ENCODE data around the gene DHRS7C. TPM values are rescaled to one million over a fixed set of nuclear protein-coding genes. Genes with fewer than 3 reads are reported as not detected.

The DHRS7C gene
- total and polyA plus RNA-seq, 4 donors: 0.26 to 0.28 TPM; not detected in 2

- TF ChIP-seq REST (IDR thresholded peaks at IDR 0.05) (no peak), FOXA1 (IDR thresholded peaks at IDR 0.05) (no peak)
These were observed 27.4 kb upstream of the DHRS7C start (continued) for GRCh38 chr17:9818760-9819159.

GRCh38 chr17:9817086-9817485 is 25.7 kb upstream of the DHRS7C start:
- Histone ChIP-seq H3K36me3 (ENCODE audit: control insufficient read depth in 4 of 4, insufficient read depth in 3 of 4, low read depth in 1 of 4, low read length in 3 of 4) (no peaks in the 10 kb centered on the region), H3K27me3 (ENCODE audit: control insufficient read depth in 4 of 4, insufficient read depth in 4 of 4, low read length in 3 of 4) (no peaks in the 10 kb centered on the region), H3K9me3 (ENCODE audit: control insufficient read depth in 4 of 4, low read length in 3 of 4) (no peaks in the 10 kb centered on the region), H3K4me1 (ENCODE audit: control insufficient read depth in 4 of 4, insufficient read depth in 4 of 4, low read length in 3 of 4) (no peaks in the 10 kb centered on the region), H3K4me3 (ENCODE audit: low read depth in 1 of 3, low read length in 3 of 3) (no peak overlapping the region), H3K9ac (ENCODE audit: low read depth in 1 of 2, low read length in 2 of 2) (no peak overlapping the region), H3K27ac (ENCODE audit: low read depth in 1 of 2, low read length in 2 of 2) (no peak overlapping the region)
- no peak for DNase-seq (ENCODE audit: low spot score)
- WGBS: 51% methylated on average over 8 of the region's 8 CpGs
- TF ChIP-seq, protein P1, sequence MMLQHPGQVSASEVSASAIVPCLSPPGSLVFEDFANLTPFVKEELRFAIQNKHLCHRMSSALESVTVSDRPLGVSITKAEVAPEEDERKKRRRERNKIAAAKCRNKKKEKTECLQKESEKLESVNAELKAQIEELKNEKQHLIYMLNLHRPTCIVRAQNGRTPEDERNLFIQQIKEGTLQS (IDR thresholded peaks at IDR 0.05): no peak
- TF ChIP-seq ZBTB33 (IDR thresholded peaks at IDR 0.05): no peak
- TF ChIP-seq EGR1 (IDR thresholded peaks at IDR 0.05; ENCODE audit: low read depth in 2 of 2): no peak
- no peak for TF ChIP-seq YY1 (IDR thresholded peaks at IDR 0.05)
- TF ChIP-seq, protein P2, sequence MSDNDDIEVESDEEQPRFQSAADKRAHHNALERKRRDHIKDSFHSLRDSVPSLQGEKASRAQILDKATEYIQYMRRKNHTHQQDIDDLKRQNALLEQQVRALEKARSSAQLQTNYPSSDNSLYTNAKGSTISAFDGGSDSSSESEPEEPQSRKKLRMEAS (IDR thresholded peaks at IDR 0.05): no peak
- TF ChIP-seq SP1 (IDR thresholded peaks at IDR 0.05): no peak
- TF ChIP-seq JUND (IDR thresholded peaks at IDR 0.05): no peak
- TF ChIP-seq HNF4A (conservative IDR thresholded peaks at IDR 0.05): no peak
- TF ChIP-seq CTCF (IDR thresholded peaks at IDR 0.05; ENCODE audit: low read depth, low read length, missing input control): no peak
- TF ChIP-seq NR2F2 (IDR thresholded peaks at IDR 0.05): no peak
- no peak for TF ChIP-seq FOXA2 (IDR thresholded peaks at IDR 0.05)
- TF ChIP-seq GABPA (IDR thresholded peaks at IDR 0.05 in 1 of 2, conservative IDR thresholded peaks at IDR 0.05 in 1 of 2): no peak
- TF ChIP-seq RAD21 (IDR thresholded peaks at IDR 0.05): no peak
- TF ChIP-seq REST (IDR thresholded peaks at IDR 0.05): no peak
- no peak for TF ChIP-seq RXRA (IDR thresholded peaks at IDR 0.05)
- no peak for TF ChIP-seq TAF1 (conservative IDR thresholded peaks at IDR 0.05)
- TF ChIP-seq HNF4G (IDR thresholded peaks at IDR 0.05): no peak
